SK-N-SH (cell line): Measurements from ENCODE around the gene FYB2. TPM values are rescaled to one million over a fixed set of nuclear protein-coding genes. Genes with fewer than 3 reads are reported as not detected.

Experiments used
- CTCF ChIA-PET: fragments of 300-600, 350-600 bp; formaldehyde crosslinking; extraction: SDS; loops from one replicate; lab custom pipeline; 2021; lab: Yijun Ruan, JAX
- POLR2A ChIA-PET: fragments of 350-600 bp; sonication (Branson Sonifier 250); formaldehyde crosslinking; extraction: SDS; loops from one replicate; lab custom pipeline; 2020; ENCODE audit warnings: antibody characterized with exemption, inconsistent platforms; lab: Yijun Ruan, JAX
- DNase-seq: peaks from one replicate; pipeline ENCODE4 v3.0.0; 2012
- H2AFZ ChIP-seq: fragments of 200-600 bp; sonication (generic); 2 replicates; pipeline ENCODE4 v1.8.1; 2016; ENCODE audit warnings: antibody characterized with exemption, mild to moderate bottlenecking, low read depth
- H3F3A ChIP-seq: fragments of 200-600 bp; sonication (generic); replicated peaks from 2 replicates; pipeline ENCODE3; 2016; ENCODE audit warnings: antibody characterized with exemption, mild to moderate bottlenecking; ENCODE audit not compliant: insufficient read depth
- H3K27ac ChIP-seq, 2 experiments: fragments of 200-500 bp in 1 of 2; fragments of 200-600 bp in 1 of 2; sonication (Bioruptor generic) in 1 of 2; sonication (generic), shearing (Covaris generic) in 1 of 2; 2 replicates each; pipeline versions ENCODE4 v1.5.1 to v1.6.1; 2014 to 2016; ENCODE audit warnings: low read depth in 2 of 2, inconsistent platforms in 1 of 2, low read length in 1 of 2, mild to moderate bottlenecking in 1 of 2, mixed read lengths in 1 of 2
- H3K27me3 ChIP-seq: fragments of 200-600 bp; sonication (generic), shearing (Covaris generic); 2 replicates; pipeline ENCODE4 v1.6.1; 2016; ENCODE audit warnings: mixed run types; ENCODE audit not compliant: insufficient read depth
- H3K36me3 ChIP-seq, 2 experiments: fragments of 200-500 bp in 1 of 2; fragments of 200-600 bp in 1 of 2; sonication (Bioruptor generic) in 1 of 2; sonication (generic) in 1 of 2; replicated peaks in 1 of 2; 2 replicates each; pipeline versions ENCODE3 to v1.5.1; 2014 to 2016; ENCODE audit warnings: low read length in 1 of 2, mild to moderate bottlenecking in 1 of 2; ENCODE audit not compliant: insufficient read depth in 2 of 2, control insufficient read depth in 1 of 2
- H3K4me1 ChIP-seq, 2 experiments: fragments of 200-500 bp in 1 of 2; fragments of 200-600 bp in 1 of 2; sonication (Bioruptor generic) in 1 of 2; sonication (generic), shearing (Covaris generic) in 1 of 2; 2 replicates each; pipeline versions ENCODE4 v1.5.1 to v1.6.1; 2014 to 2016; ENCODE audit warnings: low read depth in 1 of 2, low read length in 1 of 2, mixed run types in 1 of 2; ENCODE audit not compliant: insufficient read depth in 2 of 2, control insufficient read depth in 1 of 2
- H3K4me2 ChIP-seq: fragments of 200-600 bp; sonication (generic), shearing (Covaris generic); 2 replicates; pipeline ENCODE4 v1.6.1; 2017; ENCODE audit warnings: mixed run types
- H3K4me3 ChIP-seq, 2 experiments: fragments of 200-500 bp in 1 of 2; fragments of 200-600 bp in 1 of 2; sonication (Bioruptor generic) in 1 of 2; sonication (generic), shearing (Covaris generic) in 1 of 2; 2 replicates each; pipeline versions ENCODE4 v1.5.1 to v1.8.1; 2014 to 2016; ENCODE audit warnings: low read depth in 2 of 2, inconsistent platforms in 1 of 2, low read length in 1 of 2, mild to moderate bottlenecking in 1 of 2, mixed read lengths in 1 of 2, moderate library complexity in 1 of 2
- H3K79me2 ChIP-seq: fragments of 200-600 bp; sonication (generic); 2 replicates; pipeline ENCODE4 v1.8.1; 2017; ENCODE audit warnings: mild to moderate bottlenecking; ENCODE audit not compliant: insufficient read depth
- H3K9ac ChIP-seq: fragments of 200-600 bp; sonication (generic); 2 replicates; pipeline ENCODE4 v1.6.1; 2017; ENCODE audit warnings: mixed run types
- H3K9me2 ChIP-seq: fragments of 200-600 bp; sonication (generic); 2 replicates; pipeline ENCODE4 v1.6.1; 2017; ENCODE audit warnings: mixed run types
- H3K9me3 ChIP-seq: fragments of 200-600 bp; sonication (generic); 2 replicates; pipeline ENCODE4 v1.6.1; 2017; ENCODE audit warnings: mixed run types, mild to moderate bottlenecking, moderate library complexity
- H4K20me1 ChIP-seq: fragments of 200-600 bp; sonication (generic); 2 replicates; pipeline ENCODE4 v1.6.1; 2017; ENCODE audit warnings: mild to moderate bottlenecking, mixed run types; ENCODE audit not compliant: insufficient read depth
- CHD2 ChIP-seq: fragments of 150-350 bp; IDR thresholded peaks from 2 replicates; pipeline ENCODE4 v1.6.1; 2018; ENCODE audit warnings: low read length; ENCODE audit not compliant: partially characterized antibody
- ELF1 ChIP-seq: IDR thresholded peaks from 2 replicates; pipeline ENCODE4 v1.4.0; 2012
- EP300 ChIP-seq, 2 experiments: IDR thresholded peaks; 2 replicates each; pipeline versions ENCODE4 v1.4.0 to v1.6.1; 2012; ENCODE audit warnings: borderline replicate concordance in 1 of 2, low read depth in 1 of 2, low read length in 1 of 2
- EZH2phosphoT487 ChIP-seq: fragments of 200-600 bp; sonication (generic); IDR thresholded peaks from 2 replicates; pipeline ENCODE4 v1.6.1; 2017; ENCODE audit warnings: low read depth, mixed run types, mild to moderate bottlenecking, antibody characterized with exemption, moderate library complexity, borderline replicate concordance
- MEF2A ChIP-seq: IDR thresholded peaks from 2 replicates; pipeline ENCODE4 v1.4.0; 2012; ENCODE audit warnings: low read depth, borderline replicate concordance
- MXI1 ChIP-seq: IDR thresholded peaks from 2 replicates; pipeline ENCODE4 v1.6.1; 2012; ENCODE audit warnings: mild to moderate bottlenecking, low read depth, low read length, improper control_type of control experiment
- NFIC ChIP-seq: IDR thresholded peaks from 2 replicates; pipeline ENCODE4 v1.4.0; 2012; ENCODE audit warnings: borderline replicate concordance
- NRF1 ChIP-seq: IDR thresholded peaks from 2 replicates; pipeline ENCODE4 v1.6.1; 2012; ENCODE audit warnings: low read depth, mild to moderate bottlenecking, low read length
- RAD21 ChIP-seq: IDR thresholded peaks from 2 replicates; pipeline ENCODE4 v1.6.1; 2012; ENCODE audit warnings: mild to moderate bottlenecking, low read length
- RCOR1 ChIP-seq: fragments of 150-350 bp; IDR thresholded peaks from 2 replicates; pipeline ENCODE4 v1.6.1; 2017; ENCODE audit warnings: antibody characterized with exemption, low read length
- RFX5 ChIP-seq: IDR thresholded peaks from 2 replicates; pipeline ENCODE4 v1.6.1; 2012; ENCODE audit warnings: mild to moderate bottlenecking, improper control_type of control experiment, low read length
- RXRA ChIP-seq: IDR thresholded peaks from 2 replicates; pipeline ENCODE4 v1.4.0; 2012; ENCODE audit warnings: low read depth, mild to moderate bottlenecking, borderline replicate concordance
- SIN3A ChIP-seq: IDR thresholded peaks from 2 replicates; pipeline ENCODE4 v1.6.1; 2012; ENCODE audit warnings: low read depth, mild to moderate bottlenecking, low read length, moderate library complexity, borderline replicate concordance
- SMC3 ChIP-seq: IDR thresholded peaks from 2 replicates; pipeline ENCODE4 v1.6.1; 2012; ENCODE audit warnings: low read depth, low read length, improper control_type of control experiment
- TAF1 ChIP-seq: IDR thresholded peaks from 2 replicates; pipeline ENCODE4 v1.6.1; 2012; ENCODE audit warnings: low read depth, mild to moderate bottlenecking, low read length, moderate library complexity, borderline replicate concordance
- YY1 ChIP-seq: IDR thresholded peaks from 2 replicates; pipeline ENCODE4 v1.4.0; 2012; ENCODE audit warnings: low read depth, mild to moderate bottlenecking
- WGBS: methylation state at CpG from one replicate; pipeline ENCODE4 v1.1.6; 2017; ENCODE audit warnings: low lambda C conversion rate; 5-methylcytosine and 5-hydroxymethylcytosine counted together
- polyA plus RNA-seq, 3 experiments: library from polyadenylated mRNA; depleted of rRNA; stranded (reverse); fragments of >200 nt; gene quantifications; 2 replicates each; pipeline ENCODE4 v1.2.3, GENCODE V29; 2012
- TF ChIP-seq, protein P1 (sequence below): IDR thresholded peaks from 2 replicates; pipeline ENCODE4 v1.6.1; 2012; ENCODE audit warnings: mild to moderate bottlenecking, low read depth, low read length, moderate library complexity
- TF ChIP-seq, protein P2 (sequence below): fragments of 200-600 bp; sonication (generic); IDR thresholded peaks from 2 replicates; pipeline ENCODE4 v1.6.1; 2017; ENCODE audit warnings: antibody characterized with exemption, mild to moderate bottlenecking, moderate library complexity
- TF ChIP-seq, protein P3 (sequence below): IDR thresholded peaks from 2 replicates; pipeline ENCODE4 v1.4.0; 2012; ENCODE audit warnings: low read depth, borderline replicate concordance
- TF ChIP-seq, protein P4 (sequence below): fragments of 150-350 bp; IDR thresholded peaks from 2 replicates; pipeline ENCODE4 v1.6.1; 2017; ENCODE audit warnings: antibody characterized with exemption, low read length, low read depth, borderline replicate concordance
- TF ChIP-seq, protein P5 (sequence below): IDR thresholded peaks from 2 replicates; pipeline ENCODE4 v1.4.0; 2012; ENCODE audit warnings: low read depth, borderline replicate concordance

Gene FYB2
- polyA plus RNA-seq, 1 of the 3 experiments (the other 2 are of a cell fraction), result not detected

DNA sequence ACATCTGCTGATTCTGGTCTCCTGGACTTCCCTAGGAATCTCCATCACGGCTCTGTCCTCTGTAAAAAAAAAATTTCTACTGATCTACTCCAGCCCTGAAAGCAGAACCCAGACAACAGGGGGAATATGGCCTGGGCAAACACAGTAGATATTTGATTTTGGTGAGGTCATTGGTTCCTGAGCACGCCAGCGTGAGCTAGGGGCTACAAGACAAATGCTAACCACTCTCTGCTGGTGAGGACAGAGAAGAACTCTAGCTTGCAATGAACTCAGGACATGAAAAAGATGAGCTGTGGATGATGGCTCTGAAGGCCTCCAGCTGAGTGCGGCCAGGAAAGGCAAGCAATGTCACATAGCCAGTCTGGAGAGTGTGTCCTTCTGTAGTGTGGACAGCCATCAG, 17.2 kb upstream of the FYB2 start (continued):
- TF ChIP-seq RXRA (no peak), MEF2A (no peak), TAF1 (no peak)

DNA sequence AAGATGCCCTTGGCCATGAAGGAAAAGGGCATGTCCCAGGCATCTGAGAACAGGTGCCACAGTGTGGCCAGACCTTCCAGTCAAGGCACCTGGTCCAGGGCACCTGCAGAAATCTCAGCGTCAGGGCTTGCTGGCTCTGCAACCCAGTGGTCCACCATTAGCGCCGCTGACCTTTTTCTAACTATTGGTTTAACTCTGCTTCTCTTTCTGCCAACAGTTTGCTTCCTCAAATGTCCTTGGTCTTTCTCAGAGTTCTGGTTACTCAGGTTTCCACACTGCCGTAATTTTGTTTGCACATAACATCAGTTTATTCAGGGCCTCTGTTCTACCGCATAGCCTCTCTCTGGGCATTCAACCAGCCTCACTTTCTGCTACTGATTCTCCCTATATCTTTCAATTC, 16.5 kb upstream of the FYB2 start:
- no peak for TF ChIP-seq YY1
- no peak for TF ChIP-seq EZH2phosphoT487
- TF ChIP-seq NFIC, result no peak
- TF ChIP-seq EP300 (IDR thresholded peaks at IDR 0.05; ENCODE audit: borderline replicate concordance in 1 of 2, low read depth in 1 of 2, low read length in 1 of 2), result no peak
- TF ChIP-seq MXI1, result no peak
- no peak for TF ChIP-seq TAF1
- TF ChIP-seq SIN3A, result no peak
- TF ChIP-seq, protein P1, sequence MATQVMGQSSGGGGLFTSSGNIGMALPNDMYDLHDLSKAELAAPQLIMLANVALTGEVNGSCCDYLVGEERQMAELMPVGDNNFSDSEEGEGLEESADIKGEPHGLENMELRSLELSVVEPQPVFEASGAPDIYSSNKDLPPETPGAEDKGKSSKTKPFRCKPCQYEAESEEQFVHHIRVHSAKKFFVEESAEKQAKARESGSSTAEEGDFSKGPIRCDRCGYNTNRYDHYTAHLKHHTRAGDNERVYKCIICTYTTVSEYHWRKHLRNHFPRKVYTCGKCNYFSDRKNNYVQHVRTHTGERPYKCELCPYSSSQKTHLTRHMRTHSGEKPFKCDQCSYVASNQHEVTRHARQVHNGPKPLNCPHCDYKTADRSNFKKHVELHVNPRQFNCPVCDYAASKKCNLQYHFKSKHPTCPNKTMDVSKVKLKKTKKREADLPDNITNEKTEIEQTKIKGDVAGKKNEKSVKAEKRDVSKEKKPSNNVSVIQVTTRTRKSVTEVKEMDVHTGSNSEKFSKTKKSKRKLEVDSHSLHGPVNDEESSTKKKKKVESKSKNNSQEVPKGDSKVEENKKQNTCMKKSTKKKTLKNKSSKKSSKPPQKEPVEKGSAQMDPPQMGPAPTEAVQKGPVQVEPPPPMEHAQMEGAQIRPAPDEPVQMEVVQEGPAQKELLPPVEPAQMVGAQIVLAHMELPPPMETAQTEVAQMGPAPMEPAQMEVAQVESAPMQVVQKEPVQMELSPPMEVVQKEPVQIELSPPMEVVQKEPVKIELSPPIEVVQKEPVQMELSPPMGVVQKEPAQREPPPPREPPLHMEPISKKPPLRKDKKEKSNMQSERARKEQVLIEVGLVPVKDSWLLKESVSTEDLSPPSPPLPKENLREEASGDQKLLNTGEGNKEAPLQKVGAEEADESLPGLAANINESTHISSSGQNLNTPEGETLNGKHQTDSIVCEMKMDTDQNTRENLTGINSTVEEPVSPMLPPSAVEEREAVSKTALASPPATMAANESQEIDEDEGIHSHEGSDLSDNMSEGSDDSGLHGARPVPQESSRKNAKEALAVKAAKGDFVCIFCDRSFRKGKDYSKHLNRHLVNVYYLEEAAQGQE, result no peak
- TF ChIP-seq, protein P2, sequence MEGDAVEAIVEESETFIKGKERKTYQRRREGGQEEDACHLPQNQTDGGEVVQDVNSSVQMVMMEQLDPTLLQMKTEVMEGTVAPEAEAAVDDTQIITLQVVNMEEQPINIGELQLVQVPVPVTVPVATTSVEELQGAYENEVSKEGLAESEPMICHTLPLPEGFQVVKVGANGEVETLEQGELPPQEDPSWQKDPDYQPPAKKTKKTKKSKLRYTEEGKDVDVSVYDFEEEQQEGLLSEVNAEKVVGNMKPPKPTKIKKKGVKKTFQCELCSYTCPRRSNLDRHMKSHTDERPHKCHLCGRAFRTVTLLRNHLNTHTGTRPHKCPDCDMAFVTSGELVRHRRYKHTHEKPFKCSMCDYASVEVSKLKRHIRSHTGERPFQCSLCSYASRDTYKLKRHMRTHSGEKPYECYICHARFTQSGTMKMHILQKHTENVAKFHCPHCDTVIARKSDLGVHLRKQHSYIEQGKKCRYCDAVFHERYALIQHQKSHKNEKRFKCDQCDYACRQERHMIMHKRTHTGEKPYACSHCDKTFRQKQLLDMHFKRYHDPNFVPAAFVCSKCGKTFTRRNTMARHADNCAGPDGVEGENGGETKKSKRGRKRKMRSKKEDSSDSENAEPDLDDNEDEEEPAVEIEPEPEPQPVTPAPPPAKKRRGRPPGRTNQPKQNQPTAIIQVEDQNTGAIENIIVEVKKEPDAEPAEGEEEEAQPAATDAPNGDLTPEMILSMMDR, result no peak
- no peak for TF ChIP-seq RXRA
- no peak for TF ChIP-seq RFX5
- no peak for TF ChIP-seq RAD21
- no peak for TF ChIP-seq NRF1
- no peak for TF ChIP-seq SMC3
- TF ChIP-seq, protein P3, sequence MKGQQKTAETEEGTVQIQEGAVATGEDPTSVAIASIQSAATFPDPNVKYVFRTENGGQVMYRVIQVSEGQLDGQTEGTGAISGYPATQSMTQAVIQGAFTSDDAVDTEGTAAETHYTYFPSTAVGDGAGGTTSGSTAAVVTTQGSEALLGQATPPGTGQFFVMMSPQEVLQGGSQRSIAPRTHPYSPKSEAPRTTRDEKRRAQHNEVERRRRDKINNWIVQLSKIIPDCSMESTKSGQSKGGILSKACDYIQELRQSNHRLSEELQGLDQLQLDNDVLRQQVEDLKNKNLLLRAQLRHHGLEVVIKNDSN, result no peak
- no peak for TF ChIP-seq RCOR1
- TF ChIP-seq, protein P4, sequence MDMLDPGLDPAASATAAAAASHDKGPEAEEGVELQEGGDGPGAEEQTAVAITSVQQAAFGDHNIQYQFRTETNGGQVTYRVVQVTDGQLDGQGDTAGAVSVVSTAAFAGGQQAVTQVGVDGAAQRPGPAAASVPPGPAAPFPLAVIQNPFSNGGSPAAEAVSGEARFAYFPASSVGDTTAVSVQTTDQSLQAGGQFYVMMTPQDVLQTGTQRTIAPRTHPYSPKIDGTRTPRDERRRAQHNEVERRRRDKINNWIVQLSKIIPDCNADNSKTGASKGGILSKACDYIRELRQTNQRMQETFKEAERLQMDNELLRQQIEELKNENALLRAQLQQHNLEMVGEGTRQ, result no peak
- no peak for TF ChIP-seq ELF1
- no peak for TF ChIP-seq CHD2
- TF ChIP-seq, protein P5, sequence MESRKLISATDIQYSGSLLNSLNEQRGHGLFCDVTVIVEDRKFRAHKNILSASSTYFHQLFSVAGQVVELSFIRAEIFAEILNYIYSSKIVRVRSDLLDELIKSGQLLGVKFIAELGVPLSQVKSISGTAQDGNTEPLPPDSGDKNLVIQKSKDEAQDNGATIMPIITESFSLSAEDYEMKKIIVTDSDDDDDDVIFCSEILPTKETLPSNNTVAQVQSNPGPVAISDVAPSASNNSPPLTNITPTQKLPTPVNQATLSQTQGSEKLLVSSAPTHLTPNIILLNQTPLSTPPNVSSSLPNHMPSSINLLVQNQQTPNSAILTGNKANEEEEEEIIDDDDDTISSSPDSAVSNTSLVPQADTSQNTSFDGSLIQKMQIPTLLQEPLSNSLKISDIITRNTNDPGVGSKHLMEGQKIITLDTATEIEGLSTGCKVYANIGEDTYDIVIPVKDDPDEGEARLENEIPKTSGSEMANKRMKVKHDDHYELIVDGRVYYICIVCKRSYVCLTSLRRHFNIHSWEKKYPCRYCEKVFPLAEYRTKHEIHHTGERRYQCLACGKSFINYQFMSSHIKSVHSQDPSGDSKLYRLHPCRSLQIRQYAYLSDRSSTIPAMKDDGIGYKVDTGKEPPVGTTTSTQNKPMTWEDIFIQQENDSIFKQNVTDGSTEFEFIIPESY, result no peak
- Histone ChIP-seq H3K9me2 (no peaks in the 10 kb centered on the region), H4K20me1 (no peaks in the 10 kb centered on the region), H3K79me2 (no peaks in the 10 kb centered on the region), H3K4me1 (peaks cover 0 to 3% of the 10 kb centered on the region in 2 experiments; a peak in 1 of 4 replicates), H3F3A (peaks cover 5% of the 10 kb centered on the region), H3K27me3 (no peaks in the 10 kb centered on the region), H2AFZ (no peak overlapping the region), H3K27ac (no peak overlapping the region), H3K4me3 (no peak overlapping the region), H3K9me3 (no peaks in the 10 kb centered on the region), H3K4me2 (no peak overlapping the region), H3K36me3 (no peaks in the 10 kb centered on the region), H3K9ac (no peak overlapping the region)
- CTCF ChIA-PET, result interaction anchor here (1.0 to 3.1 kb wide), 3 partner anchors 15 to 1711 kb away, joined by 3 to 13 read pairs (median 3); partner anchors contain the start of gene OMA1
- POLR2A ChIA-PET, result no interaction called here
- no peak for DNase-seq
- 89% methylated on average over 5 of the region's 5 CpGs for WGBS
